KMS-11 (cell line): Measurements from ENCODE around the gene WDR5B.

Experiments
- H2AFZ ChIP-seq: fragments of 200-600 bp; sonication (generic); 2 replicates; pipeline ENCODE4 v1.6.1; 2016; ENCODE audit warnings: antibody characterized with exemption, mixed run types, low read depth
- H3K27ac ChIP-seq: fragments of 200-600 bp; sonication (generic); 2 replicates; pipeline ENCODE4 v1.6.1; 2016; ENCODE audit warnings: mild to moderate bottlenecking, mixed run types
- H3K27me3 ChIP-seq: fragments of 200-600 bp; sonication (generic); 2 replicates; pipeline ENCODE4 v1.6.1; 2017; ENCODE audit warnings: mild to moderate bottlenecking, low read depth, mixed run types, moderate library complexity; ENCODE audit not compliant: insufficient read depth
- H3K36me3 ChIP-seq: fragments of 200-600 bp; sonication (generic); 2 replicates; pipeline ENCODE4 v1.6.1; 2017; ENCODE audit warnings: mild to moderate bottlenecking, mixed run types; ENCODE audit not compliant: insufficient read depth
- H3K4me1 ChIP-seq: fragments of 200-600 bp; sonication (generic); 2 replicates; pipeline ENCODE4 v1.6.1; 2016; ENCODE audit warnings: mild to moderate bottlenecking, low read depth, mixed run types; ENCODE audit not compliant: poor library complexity, severe bottlenecking
- H3K4me2 ChIP-seq: fragments of 200-600 bp; sonication (generic); 2 replicates; pipeline ENCODE4 v1.7.0; 2016; ENCODE audit warnings: mild to moderate bottlenecking, mixed run types
- H3K4me3 ChIP-seq: fragments of 200-600 bp; sonication (generic); IDR thresholded peaks from 2 replicates; pipeline ENCODE4 v1.6.1; 2017; ENCODE audit warnings: low read depth, low read length, mixed read lengths; ENCODE audit not compliant: insufficient read depth
- H3K79me2 ChIP-seq: fragments of 200-600 bp; sonication (generic); 2 replicates; pipeline ENCODE4 v1.6.1; 2016; ENCODE audit warnings: low read depth, mixed run types; ENCODE audit not compliant: insufficient read depth
- H3K9ac ChIP-seq: fragments of 200-600 bp; sonication (generic); 2 replicates; pipeline ENCODE4 v1.6.1; 2016; ENCODE audit warnings: mild to moderate bottlenecking, mixed run types
- H4K20me1 ChIP-seq: fragments of 200-600 bp; sonication (generic); 2 replicates; pipeline ENCODE4 v1.6.1; 2016; ENCODE audit warnings: mild to moderate bottlenecking, mixed run types; ENCODE audit not compliant: insufficient read depth
- TF ChIP-seq, protein P1 (sequence below): fragments of 200-600 bp; sonication (generic); conservative IDR thresholded peaks from 2 replicates; pipeline ENCODE4 v1.6.1; 2017; ENCODE audit warnings: low read depth, mild to moderate bottlenecking, antibody characterized with exemption, low read length, moderate library complexity, mixed read lengths

WDR5B gene

DNA sequence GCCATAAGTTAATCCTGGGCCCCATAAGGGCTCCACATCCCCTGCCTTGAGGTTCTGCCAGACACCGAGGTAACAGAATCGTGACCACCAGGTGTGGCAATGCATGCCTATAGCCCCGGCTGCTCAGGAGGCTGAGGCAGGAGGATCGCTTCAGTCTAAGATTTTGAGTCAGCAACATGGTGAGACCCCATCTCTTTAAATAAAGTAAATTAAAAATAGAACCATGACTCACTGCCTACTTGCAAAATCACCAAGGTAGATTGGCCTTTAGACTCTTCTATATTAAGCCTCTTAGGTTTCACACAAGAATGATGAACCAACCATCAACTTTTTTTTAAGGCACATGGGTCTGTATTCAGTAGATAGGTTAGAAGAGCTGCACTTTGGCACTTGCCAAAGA lies 9.7 kb downstream of the WDR5B start:
- no peak overlapping the region for H3K4me2 ChIP-seq
- TF ChIP-seq, protein P1, sequence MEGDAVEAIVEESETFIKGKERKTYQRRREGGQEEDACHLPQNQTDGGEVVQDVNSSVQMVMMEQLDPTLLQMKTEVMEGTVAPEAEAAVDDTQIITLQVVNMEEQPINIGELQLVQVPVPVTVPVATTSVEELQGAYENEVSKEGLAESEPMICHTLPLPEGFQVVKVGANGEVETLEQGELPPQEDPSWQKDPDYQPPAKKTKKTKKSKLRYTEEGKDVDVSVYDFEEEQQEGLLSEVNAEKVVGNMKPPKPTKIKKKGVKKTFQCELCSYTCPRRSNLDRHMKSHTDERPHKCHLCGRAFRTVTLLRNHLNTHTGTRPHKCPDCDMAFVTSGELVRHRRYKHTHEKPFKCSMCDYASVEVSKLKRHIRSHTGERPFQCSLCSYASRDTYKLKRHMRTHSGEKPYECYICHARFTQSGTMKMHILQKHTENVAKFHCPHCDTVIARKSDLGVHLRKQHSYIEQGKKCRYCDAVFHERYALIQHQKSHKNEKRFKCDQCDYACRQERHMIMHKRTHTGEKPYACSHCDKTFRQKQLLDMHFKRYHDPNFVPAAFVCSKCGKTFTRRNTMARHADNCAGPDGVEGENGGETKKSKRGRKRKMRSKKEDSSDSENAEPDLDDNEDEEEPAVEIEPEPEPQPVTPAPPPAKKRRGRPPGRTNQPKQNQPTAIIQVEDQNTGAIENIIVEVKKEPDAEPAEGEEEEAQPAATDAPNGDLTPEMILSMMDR = no peak
- no peak overlapping the region for H3K27ac ChIP-seq
- H4K20me1 ChIP-seq = no peaks in the 10 kb centered on the region
- no peaks in the 10 kb centered on the region for H3K27me3 ChIP-seq
- no peak overlapping the region for H3K4me3 ChIP-seq
- no peaks in the 10 kb centered on the region for H3K36me3 ChIP-seq
- H3K79me2 ChIP-seq = no peaks in the 10 kb centered on the region
- H3K9ac ChIP-seq = no peak overlapping the region
- H3K4me1 ChIP-seq = no peaks in the 10 kb centered on the region
- H2AFZ ChIP-seq = no peak overlapping the region

DNA sequence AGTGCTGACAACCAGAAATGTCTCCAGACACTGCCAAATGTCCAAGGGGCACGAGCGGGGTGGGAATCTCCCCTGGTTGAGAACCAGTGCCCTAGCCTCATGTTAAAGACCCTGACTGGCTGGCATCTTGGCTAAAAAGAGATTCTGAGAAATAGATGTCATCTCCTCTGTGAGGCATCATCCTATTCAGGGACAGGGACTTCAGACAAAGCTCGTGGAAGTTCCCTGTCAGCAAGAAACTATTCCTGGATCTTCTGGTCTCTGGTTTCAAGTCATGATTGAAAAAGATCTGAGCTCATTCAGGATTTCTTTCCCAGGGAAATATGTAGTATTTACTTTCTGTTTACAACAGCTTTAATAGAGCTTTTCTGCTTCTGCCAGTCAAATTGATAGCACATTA lies 10.8 kb downstream of the WDR5B start:
- TF ChIP-seq, protein P1 = no peak
- Histone ChIP-seq H3K4me3 (no peak overlapping the region), H3K36me3 (no peaks in the 10 kb centered on the region), H4K20me1 (no peaks in the 10 kb centered on the region), H3K4me2 (no peak overlapping the region), H3K4me1 (no peaks in the 10 kb centered on the region), H3K9ac (no peak overlapping the region), H3K27ac (no peak overlapping the region), H2AFZ (no peak overlapping the region), H3K79me2 (no peaks in the 10 kb centered on the region), H3K27me3 (no peaks in the 10 kb centered on the region)

DNA sequence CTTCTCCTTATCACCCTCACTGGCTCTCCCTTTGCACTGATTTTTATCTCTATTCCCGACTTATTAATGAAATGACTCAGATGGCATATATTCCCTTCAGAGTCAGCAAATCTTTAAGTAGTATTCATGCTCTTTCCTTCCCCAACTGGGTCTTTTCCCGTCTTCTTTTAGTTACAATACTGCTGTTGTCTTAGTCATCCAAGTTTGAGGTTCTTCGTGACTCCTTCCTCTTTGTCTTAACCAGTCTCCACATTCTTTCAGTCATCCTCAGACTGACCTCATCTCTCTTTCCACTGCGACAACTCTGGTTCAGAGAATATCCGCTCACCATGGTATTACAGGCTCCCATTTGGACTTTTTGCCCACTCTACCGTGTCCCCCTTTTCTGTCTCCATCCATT lies 12.4 kb downstream of the WDR5B start:
- H3K36me3 ChIP-seq = no peaks in the 10 kb centered on the region
- H2AFZ ChIP-seq = no peak overlapping the region
- no peak overlapping the region for H3K4me2 ChIP-seq
- H4K20me1 ChIP-seq = no peaks in the 10 kb centered on the region
- H3K27ac ChIP-seq = no peak overlapping the region
- H3K4me3 ChIP-seq = no peak overlapping the region
- TF ChIP-seq, protein P1 = no peak
- H3K79me2 ChIP-seq = no peaks in the 10 kb centered on the region
- H3K27me3 ChIP-seq = no peaks in the 10 kb centered on the region
- H3K9ac ChIP-seq = no peak overlapping the region
- no peaks in the 10 kb centered on the region for H3K4me1 ChIP-seq

DNA sequence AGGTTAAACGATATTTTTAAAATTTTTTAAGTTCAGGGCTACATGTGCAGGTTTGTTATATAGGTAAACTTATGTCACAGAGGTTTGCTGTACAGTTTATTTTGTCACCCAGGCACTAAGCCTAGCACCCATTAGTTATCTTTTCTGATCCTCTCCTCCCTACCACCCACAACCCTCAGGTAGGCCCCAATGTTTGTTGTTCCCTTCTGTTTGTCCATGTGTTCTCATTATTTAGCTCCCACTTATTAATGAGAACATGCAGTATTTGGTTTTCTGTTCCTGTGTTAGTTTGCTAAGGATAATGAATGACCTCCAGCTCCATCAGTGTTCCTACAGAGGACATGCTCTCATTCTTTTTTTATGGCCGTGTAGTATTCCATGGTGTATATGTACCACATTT lies 16.9 kb downstream of the WDR5B start:
- Histone ChIP-seq H3K27ac (no peak overlapping the region), H3K4me1 (no peaks in the 10 kb centered on the region), H3K79me2 (no peaks in the 10 kb centered on the region), H3K4me2 (no peak overlapping the region), H3K36me3 (no peaks in the 10 kb centered on the region), H3K27me3 (no peaks in the 10 kb centered on the region), H4K20me1 (no peaks in the 10 kb centered on the region), H3K9ac (no peak overlapping the region), H2AFZ (no peak overlapping the region), H3K4me3 (no peak overlapping the region)
- TF ChIP-seq, protein P1 = no peak

DNA sequence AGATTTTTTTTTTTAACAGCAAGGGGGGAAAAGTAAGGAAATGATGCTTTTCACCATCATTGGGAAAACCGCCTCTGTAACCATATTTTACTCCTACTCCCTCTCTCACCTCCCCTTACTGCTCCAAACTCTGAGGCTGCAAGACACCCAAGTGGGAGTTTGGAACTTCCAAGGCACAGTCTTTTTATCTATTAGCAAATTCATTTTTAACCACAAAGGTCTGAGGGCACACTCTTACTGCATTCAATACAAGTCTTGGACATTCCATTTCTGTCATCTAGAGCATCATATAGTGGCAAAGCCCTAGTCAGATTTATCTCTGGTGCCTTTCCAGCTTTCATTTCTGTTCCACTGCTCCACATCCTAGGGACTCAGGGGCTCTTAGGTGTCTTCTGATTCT lies 18.7 kb downstream of the WDR5B start:
- Histone ChIP-seq H3K4me1 (no peaks in the 10 kb centered on the region), H3K4me3 (no peak overlapping the region), H3K27ac (no peak overlapping the region), H3K27me3 (no peaks in the 10 kb centered on the region), H4K20me1 (no peaks in the 10 kb centered on the region), H3K79me2 (no peaks in the 10 kb centered on the region), H3K4me2 (no peak overlapping the region), H3K9ac (no peak overlapping the region), H3K36me3 (no peaks in the 10 kb centered on the region), H2AFZ (no peak overlapping the region)
- TF ChIP-seq, protein P1 = no peak
